Natural killer cell (primary cell): ENCODE results near the gene PSAT1. TPM values are rescaled to one million over a fixed set of nuclear protein-coding genes. Genes with fewer than 3 reads are reported as not detected.

Experiments
- ATAC-seq, 3 donors: fragments of 150-1000 bp in 2 of 3; fragments of 200-7000 bp in 1 of 3; cut with Tn5 transposase; 1 replicate in 1 of 3; 2 replicates in 2 of 3; pipeline ENCODE4 v1.10.0; 2021; ENCODE audit warnings: mild to moderate bottlenecking in 2 of 3, moderate library complexity in 2 of 3
- DNase-seq, 2 donors: peaks; one replicate each; pipeline versions ENCODE4 v3.0.0 to v3.0.0-alpha.2; 2013 to 2021; ENCODE audit warnings: mixed read lengths in 1 of 2
- H3K27ac ChIP-seq: one replicate; pipeline ENCODE4 v1.5.1; 2013; ENCODE audit warnings: mild to moderate bottlenecking, low read length
- H3K27me3 ChIP-seq: one replicate; pipeline ENCODE4 v1.6.1; 2013; ENCODE audit warnings: low read length; ENCODE audit not compliant: control insufficient read depth, insufficient read depth
- H3K36me3 ChIP-seq: one replicate; pipeline ENCODE4 v1.6.1; 2013; ENCODE audit warnings: low read length; ENCODE audit not compliant: control insufficient read depth, insufficient read depth
- H3K4me1 ChIP-seq: one replicate; pipeline ENCODE4 v1.6.1; 2013; ENCODE audit warnings: low read length; ENCODE audit not compliant: control insufficient read depth, insufficient read depth
- H3K4me3 ChIP-seq: one replicate; pipeline ENCODE4 v1.5.1; 2013; ENCODE audit warnings: low read length
- H3K9me3 ChIP-seq: one replicate; pipeline ENCODE4 v1.6.1; 2013; ENCODE audit warnings: low read length; ENCODE audit not compliant: control insufficient read depth, insufficient read depth
- H3K27ac Mint-ChIP-seq, 2 donors: one replicate each; pipeline ENCODE4 v1.8.0; 2022; ENCODE audit warnings: mild to moderate bottlenecking in 2 of 2, mixed read lengths in 2 of 2, moderate library complexity in 1 of 2
- H3K27me3 Mint-ChIP-seq, 2 donors: one replicate each; pipeline ENCODE4 v1.8.0; 2022; ENCODE audit warnings: low read depth in 2 of 2, mixed read lengths in 2 of 2
- H3K36me3 Mint-ChIP-seq: one replicate; pipeline ENCODE4 v1.8.0; 2022; ENCODE audit warnings: mixed read lengths
- H3K4me1 Mint-ChIP-seq, 2 donors: one replicate each; pipeline ENCODE4 v1.8.0; 2022; ENCODE audit warnings: mixed read lengths in 2 of 2
- H3K4me3 Mint-ChIP-seq: one replicate; pipeline ENCODE4 v1.8.0; 2022; ENCODE audit warnings: mild to moderate bottlenecking, moderate library complexity, mixed read lengths
- H3K9me3 Mint-ChIP-seq, 2 donors: one replicate each; pipeline ENCODE4 v1.8.0; 2022; ENCODE audit warnings: mixed read lengths in 2 of 2
- WGBS: methylation state at CpG from one replicate; pipeline ENCODE4 v1.1.7; 2013; ENCODE audit warnings: missing lambda C conversion rate; ENCODE audit not compliant: insufficient coverage; 5-methylcytosine and 5-hydroxymethylcytosine counted together
- intact Hi-C: fragments of 100-400 bp; cut with micrococcal nuclease; formaldehyde crosslinking; loops from one replicate; pipeline ENCODE4 v1.14.2; 2022
- total RNA-seq, 4 donors: library from RNA; stranded (reverse); fragments of 120-200 nt in 1 of 4; gene quantifications; one replicate each; pipeline versions ENCODE4 v1.2.3 to v1.2.4, GENCODE V29; 2013 to 2022
- TF ChIP-seq, protein P1 (sequence below): fragments of 200-600 bp; IDR thresholded peaks from one replicate; pipeline ENCODE4 v1.8.0; 2022; ENCODE audit warnings: antibody characterized with exemption

Gene PSAT1
- total RNA-seq, 3 donors from 2014 or later (not counting 1 experiment from before 2014, with no cell fraction given), result 1.1 to 3.3 (median 2.3) TPM

DNA sequence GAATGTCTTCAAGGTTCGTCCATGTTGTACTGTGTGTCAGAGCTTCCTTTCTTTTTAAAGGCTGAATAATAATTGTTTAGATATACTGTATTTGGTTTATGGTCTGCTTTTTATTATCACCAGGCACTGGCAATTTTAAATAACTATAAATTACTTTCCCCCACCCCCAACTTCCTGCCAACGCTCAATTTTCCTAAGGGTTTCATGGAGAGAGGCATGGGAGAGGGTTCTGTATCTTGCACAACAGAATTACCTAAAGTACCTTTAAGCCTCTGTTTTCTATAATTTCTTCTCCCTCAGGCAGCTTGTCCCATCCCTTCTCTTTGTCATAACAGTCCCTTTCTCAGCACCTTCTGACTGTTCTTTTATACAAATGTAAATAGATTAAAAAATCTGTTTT is 10.4 kb downstream of the PSAT1 start:
- H3K4me1 ChIP-seq, result no peaks in the 10 kb centered on the region
- no peak for ATAC-seq
- H3K4me1 Mint-ChIP-seq, result peaks cover 3 to 6% of the 10 kb centered on the region in 2 donors
- H3K9me3 ChIP-seq, result no peaks in the 10 kb centered on the region
- no peaks in the 10 kb centered on the region for H3K27me3 ChIP-seq
- no peak overlapping the region for H3K27ac ChIP-seq
- no peak overlapping the region for H3K4me3 Mint-ChIP-seq
- no peaks in the 10 kb centered on the region for H3K36me3 ChIP-seq
- no peak for DNase-seq
- H3K27ac Mint-ChIP-seq, result no peak overlapping the region
- H3K4me3 ChIP-seq, result no peak overlapping the region
- no peaks in the 10 kb centered on the region for H3K9me3 Mint-ChIP-seq
- no peaks in the 10 kb centered on the region for H3K27me3 Mint-ChIP-seq
- H3K36me3 Mint-ChIP-seq, result peaks cover 8% of the 10 kb centered on the region
- intact Hi-C loops, result no loop called here
- TF ChIP-seq, protein P1, sequence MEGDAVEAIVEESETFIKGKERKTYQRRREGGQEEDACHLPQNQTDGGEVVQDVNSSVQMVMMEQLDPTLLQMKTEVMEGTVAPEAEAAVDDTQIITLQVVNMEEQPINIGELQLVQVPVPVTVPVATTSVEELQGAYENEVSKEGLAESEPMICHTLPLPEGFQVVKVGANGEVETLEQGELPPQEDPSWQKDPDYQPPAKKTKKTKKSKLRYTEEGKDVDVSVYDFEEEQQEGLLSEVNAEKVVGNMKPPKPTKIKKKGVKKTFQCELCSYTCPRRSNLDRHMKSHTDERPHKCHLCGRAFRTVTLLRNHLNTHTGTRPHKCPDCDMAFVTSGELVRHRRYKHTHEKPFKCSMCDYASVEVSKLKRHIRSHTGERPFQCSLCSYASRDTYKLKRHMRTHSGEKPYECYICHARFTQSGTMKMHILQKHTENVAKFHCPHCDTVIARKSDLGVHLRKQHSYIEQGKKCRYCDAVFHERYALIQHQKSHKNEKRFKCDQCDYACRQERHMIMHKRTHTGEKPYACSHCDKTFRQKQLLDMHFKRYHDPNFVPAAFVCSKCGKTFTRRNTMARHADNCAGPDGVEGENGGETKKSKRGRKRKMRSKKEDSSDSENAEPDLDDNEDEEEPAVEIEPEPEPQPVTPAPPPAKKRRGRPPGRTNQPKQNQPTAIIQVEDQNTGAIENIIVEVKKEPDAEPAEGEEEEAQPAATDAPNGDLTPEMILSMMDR, result no peak
- 78% methylated on average over 1 of the region's 2 CpGs for WGBS

DNA sequence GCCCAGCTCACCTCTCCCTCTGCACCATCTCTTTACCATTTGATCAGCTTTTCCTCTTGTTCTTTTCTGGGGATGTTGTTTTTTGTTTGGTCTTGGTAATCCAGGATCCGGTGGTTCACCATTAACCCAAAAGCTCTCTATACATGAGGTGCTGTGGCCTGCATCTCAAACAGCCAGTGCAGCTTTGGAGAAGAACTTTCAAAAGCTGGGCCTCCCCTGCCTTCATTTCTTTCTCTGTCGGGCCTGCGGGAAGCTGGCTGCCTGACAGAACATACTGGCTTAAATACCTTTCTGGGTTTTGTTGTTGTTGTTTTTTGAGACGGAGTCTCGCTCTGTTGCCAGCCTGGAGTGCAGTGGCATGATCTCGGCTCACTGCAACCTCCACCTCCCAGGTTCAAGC is 12.1 kb downstream of the PSAT1 start:
- H3K36me3 ChIP-seq, result no peaks in the 10 kb centered on the region
- H3K27ac ChIP-seq, result no peak overlapping the region
- ATAC-seq, result no peak
- TF ChIP-seq, protein P1, result no peak
- no peak overlapping the region for H3K27ac Mint-ChIP-seq
- H3K27me3 Mint-ChIP-seq, result no peaks in the 10 kb centered on the region
- no peaks in the 10 kb centered on the region for H3K9me3 ChIP-seq
- intact Hi-C loops, result no loop called here
- peaks cover 3 to 6% of the 10 kb centered on the region in 2 donors for H3K4me1 Mint-ChIP-seq
- DNase-seq, result no peak
- H3K36me3 Mint-ChIP-seq, result peaks cover 8% of the 10 kb centered on the region
- no peaks in the 10 kb centered on the region for H3K27me3 ChIP-seq
- 94% methylated on average over 2 of the region's 6 CpGs for WGBS
- H3K4me1 ChIP-seq, result no peaks in the 10 kb centered on the region
- H3K4me3 Mint-ChIP-seq, result no peak overlapping the region
- no peaks in the 10 kb centered on the region for H3K9me3 Mint-ChIP-seq
- no peak overlapping the region for H3K4me3 ChIP-seq

DNA sequence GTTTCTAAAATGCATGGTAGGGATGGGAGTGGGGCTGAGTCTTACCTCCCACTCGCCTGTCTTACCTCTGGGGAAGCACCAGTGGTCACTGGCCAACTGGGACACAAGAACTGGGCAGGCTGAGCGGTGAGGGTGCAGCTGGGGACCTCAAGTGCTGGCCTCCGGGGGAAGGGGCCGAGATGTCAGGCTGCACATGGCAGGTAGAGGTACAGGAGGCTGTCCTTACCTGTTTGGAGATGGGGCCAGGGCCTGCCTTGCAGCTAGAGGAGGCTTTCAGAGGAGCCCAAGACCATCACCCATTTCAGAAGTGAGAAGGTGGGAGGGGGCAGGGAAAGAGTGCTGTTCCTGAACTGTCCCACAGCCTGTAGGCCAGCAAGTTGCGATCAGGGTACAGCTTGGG is 14.2 kb downstream of the PSAT1 start:
- intact Hi-C loops, result no loop called here
- no peak for ATAC-seq
- 93% methylated on average over 5 of the region's 5 CpGs for WGBS
- no peaks in the 10 kb centered on the region for H3K36me3 ChIP-seq
- no peaks in the 10 kb centered on the region for H3K4me1 ChIP-seq
- Mint-ChIP-seq H3K4me3 (no peak overlapping the region), H3K27ac (no peak overlapping the region), H3K9me3 (no peaks in the 10 kb centered on the region), H3K36me3 (peaks cover 8% of the 10 kb centered on the region), H3K27me3 (no peaks in the 10 kb centered on the region), H3K4me1 (peaks cover 3 to 6% of the 10 kb centered on the region in 2 donors)
- no peak overlapping the region for H3K27ac ChIP-seq
- no peak for DNase-seq
- TF ChIP-seq, protein P1, result no peak
- no peaks in the 10 kb centered on the region for H3K9me3 ChIP-seq
- no peak overlapping the region for H3K4me3 ChIP-seq
- no peaks in the 10 kb centered on the region for H3K27me3 ChIP-seq

DNA sequence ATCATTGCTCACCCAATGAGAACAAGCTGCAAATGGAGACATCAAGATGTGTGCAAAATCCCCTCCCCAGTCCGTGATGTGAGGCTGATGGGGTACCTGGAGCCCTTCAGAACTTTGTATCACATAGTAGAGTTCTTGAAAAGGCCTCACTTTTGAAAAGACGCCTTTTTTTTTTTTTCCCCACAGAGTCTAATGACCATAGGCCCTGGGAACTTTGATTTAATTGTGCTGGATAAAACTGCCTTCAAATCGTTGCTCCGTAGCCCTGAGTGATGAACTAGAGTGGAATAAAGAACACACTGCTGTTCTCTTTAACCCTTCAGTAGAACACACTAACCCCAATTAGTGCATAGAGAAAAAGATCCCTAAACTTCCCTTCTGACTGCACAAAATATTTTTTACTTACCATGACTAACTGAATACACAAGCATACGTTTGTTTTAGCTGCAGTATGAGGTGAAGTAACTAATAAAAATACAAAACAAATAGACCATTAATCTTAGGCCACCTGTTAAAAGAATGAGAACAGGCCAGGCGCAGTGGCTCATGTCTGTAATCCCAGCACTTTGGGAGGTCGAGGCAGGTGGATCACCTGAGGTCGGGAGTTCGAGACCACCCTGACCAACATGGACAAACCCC is 15.1 kb downstream of the PSAT1 start:
- Mint-ChIP-seq H3K36me3 (peaks cover 8% of the 10 kb centered on the region), H3K4me3 (no peak overlapping the region), H3K9me3 (no peaks in the 10 kb centered on the region), H3K27ac (no peak overlapping the region), H3K27me3 (no peaks in the 10 kb centered on the region), H3K4me1 (peaks cover 3 to 6% of the 10 kb centered on the region in 2 donors)
- H3K36me3 ChIP-seq, result no peaks in the 10 kb centered on the region
- no peaks in the 10 kb centered on the region for H3K4me1 ChIP-seq
- TF ChIP-seq, protein P1, result no peak
- no peak for ATAC-seq
- no peak for DNase-seq
- intact Hi-C loops, result no loop called here
- H3K27me3 ChIP-seq, result no peaks in the 10 kb centered on the region
- H3K9me3 ChIP-seq, result no peaks in the 10 kb centered on the region
- no peak overlapping the region for H3K27ac ChIP-seq
- no peak overlapping the region for H3K4me3 ChIP-seq
- 97% methylated on average over 8 of the region's 9 CpGs for WGBS
